GM18868 (cell line): Measurements from ENCODE around the gene NDFIP1.
"Not testable (repeated sequence)": the region's sequence is repeated elsewhere in the genome, so short reads cannot be mapped to it uniquely, and the experiment has no call there.

Experiments
- ATAC-seq: cut with Tn5 transposase; IDR thresholded peaks from one replicate; pipeline ENCODE4 v1.9.1; 2021; ENCODE audit warnings: mild to moderate bottlenecking, moderate library complexity; ENCODE audit not compliant: unreplicated experiment

Gene NDFIP1

GRCh38 chr5:142182840-142183239 lies 74.3 kb downstream of the NDFIP1 start:
- ATAC-seq: no peak

- no peak for ATAC-seq
Observed at GRCh38 chr5:142183561-142183960, 75.0 kb downstream of the NDFIP1 start.

GRCh38 chr5:142184988-142185387 lies 76.4 kb downstream of the NDFIP1 start:
- no peak for ATAC-seq

- ATAC-seq: no peak
Observed at GRCh38 chr5:142186514-142186856, 77.9 kb downstream of the NDFIP1 start.

GRCh38 chr5:142186857-142187594 lies 78.4 kb downstream of the NDFIP1 start:
- ATAC-seq: no peak

GRCh38 chr5:142188691-142189090 lies 80.1 kb downstream of the NDFIP1 start:
- not testable (repeated sequence) for ATAC-seq

GRCh38 chr5:142189813-142190212 lies 81.2 kb downstream of the NDFIP1 start:
- ATAC-seq: no peak

- no peak for ATAC-seq
Observed at GRCh38 chr5:142191776-142192175, 83.2 kb downstream of the NDFIP1 start.

GRCh38 chr5:142192286-142193113 lies 83.9 kb downstream of the NDFIP1 start:
- ATAC-seq: no peak

- no peak for ATAC-seq
Observed at GRCh38 chr5:142193114-142193428, 84.5 kb downstream of the NDFIP1 start.

- ATAC-seq: no peak
Observed at GRCh38 chr5:142197098-142197497, 88.5 kb downstream of the NDFIP1 start.

- ATAC-seq: no peak
Observed at GRCh38 chr5:142197781-142198180, 89.2 kb downstream of the NDFIP1 start.

- ATAC-seq: no peak
Observed at GRCh38 chr5:142199388-142199787, 90.8 kb downstream of the NDFIP1 start.

GRCh38 chr5:142200387-142200786 lies 91.8 kb downstream of the NDFIP1 start:
- no peak for ATAC-seq

- ATAC-seq: no peak
Observed at GRCh38 chr5:142201471-142201887, 92.9 kb downstream of the NDFIP1 start.

GRCh38 chr5:142202282-142202681 lies 93.7 kb downstream of the NDFIP1 start:
- no peak for ATAC-seq
